ENCODE measurements around the gene C16orf46.

DNA sequence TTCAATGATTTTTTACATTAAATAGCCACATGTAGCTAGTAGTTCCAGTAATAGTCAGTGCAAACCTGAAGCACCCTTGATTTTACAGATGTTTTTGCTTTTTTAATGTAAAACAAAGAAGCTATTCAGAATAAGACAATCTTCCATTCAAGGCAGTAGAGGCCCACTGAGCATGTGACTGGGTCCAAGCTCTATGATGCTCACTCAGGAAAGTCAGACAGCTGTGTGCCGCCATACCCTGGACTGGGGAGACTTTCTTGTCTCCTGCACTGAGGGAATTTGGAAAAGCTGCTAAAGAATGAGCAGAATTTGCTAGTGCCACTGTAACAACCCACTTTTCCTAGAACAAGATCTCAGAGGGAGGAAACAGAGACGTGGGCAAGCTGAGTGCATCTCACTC is 58.5 kb downstream of the C16orf46 start:
- TF ChIP-seq, protein P1, sequence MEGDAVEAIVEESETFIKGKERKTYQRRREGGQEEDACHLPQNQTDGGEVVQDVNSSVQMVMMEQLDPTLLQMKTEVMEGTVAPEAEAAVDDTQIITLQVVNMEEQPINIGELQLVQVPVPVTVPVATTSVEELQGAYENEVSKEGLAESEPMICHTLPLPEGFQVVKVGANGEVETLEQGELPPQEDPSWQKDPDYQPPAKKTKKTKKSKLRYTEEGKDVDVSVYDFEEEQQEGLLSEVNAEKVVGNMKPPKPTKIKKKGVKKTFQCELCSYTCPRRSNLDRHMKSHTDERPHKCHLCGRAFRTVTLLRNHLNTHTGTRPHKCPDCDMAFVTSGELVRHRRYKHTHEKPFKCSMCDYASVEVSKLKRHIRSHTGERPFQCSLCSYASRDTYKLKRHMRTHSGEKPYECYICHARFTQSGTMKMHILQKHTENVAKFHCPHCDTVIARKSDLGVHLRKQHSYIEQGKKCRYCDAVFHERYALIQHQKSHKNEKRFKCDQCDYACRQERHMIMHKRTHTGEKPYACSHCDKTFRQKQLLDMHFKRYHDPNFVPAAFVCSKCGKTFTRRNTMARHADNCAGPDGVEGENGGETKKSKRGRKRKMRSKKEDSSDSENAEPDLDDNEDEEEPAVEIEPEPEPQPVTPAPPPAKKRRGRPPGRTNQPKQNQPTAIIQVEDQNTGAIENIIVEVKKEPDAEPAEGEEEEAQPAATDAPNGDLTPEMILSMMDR (IDR thresholded peaks at IDR 0.05; ENCODE audit: low read length), result no peak
- no peak for TF ChIP-seq EZH2 (IDR thresholded peaks at IDR 0.05; ENCODE audit: borderline replicate concordance, low read length)

Data from OCI-LY1 (cell line).